Measurements from ENCODE around the gene CFAP73. TPM values are rescaled to one million over a fixed set of nuclear protein-coding genes. Genes with fewer than 3 reads are reported as not detected.

Gene CFAP73
- polyA plus RNA-seq, 3 donors, result 0.14 TPM; not detected in 2

DNA sequence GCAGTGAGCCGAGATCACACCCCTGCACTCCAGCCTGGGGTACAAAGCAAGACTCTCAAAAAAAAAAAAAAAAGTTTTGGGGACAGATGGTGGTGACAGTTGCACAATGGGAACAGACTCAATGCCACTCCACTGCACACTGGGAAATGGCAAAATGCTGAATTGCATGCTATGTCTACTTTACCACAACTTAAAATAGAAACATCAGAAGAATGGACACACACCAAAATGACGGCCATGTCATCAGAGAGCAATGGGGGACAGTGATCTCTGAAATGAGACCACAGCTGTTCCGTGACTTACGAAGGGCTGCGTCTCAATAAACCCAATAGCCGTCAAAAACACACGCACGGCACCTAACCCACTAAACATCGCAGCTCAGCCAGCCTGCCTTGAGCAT, 22.0 kb downstream of the CFAP73 start:
- Histone ChIP-seq H3K4me3 (replicated peaks in 1 of 3; ENCODE audit: low read depth in 2 of 3, low read length in 3 of 3) (no peak overlapping the region), H3K4me2 (replicated peaks; ENCODE audit: extremely low read depth, low read length, poor library complexity, severe bottlenecking) (no peak overlapping the region), H2AFZ (ENCODE audit: insufficient read depth, low read depth, low read length, poor library complexity, severe bottlenecking) (no peak overlapping the region), H3K9me3 (replicated peaks in 1 of 2; ENCODE audit: control insufficient read depth in 1 of 2, insufficient read depth in 1 of 2, low read length in 2 of 2) (no peaks in the 10 kb centered on the region), H3K27ac (ENCODE audit: low read depth in 1 of 2, low read length in 2 of 2) (no peak overlapping the region), H4K20me1 (ENCODE audit: insufficient read depth, low read length) (no peaks in the 10 kb centered on the region), H3K36me3 (replicated peaks in 1 of 2; ENCODE audit: control insufficient read depth in 1 of 2, insufficient read depth in 2 of 2, low read length in 2 of 2) (peaks cover 87 to 95% of the 10 kb centered on the region in 2 donors), H3K4me1 (ENCODE audit: control insufficient read depth in 1 of 2, insufficient read depth in 2 of 2, low read length in 2 of 2) (no peaks in the 10 kb centered on the region), H3K79me2 (ENCODE audit: insufficient read depth, low read length) (no peaks in the 10 kb centered on the region), H3K9ac (ENCODE audit: insufficient read depth, low read length, poor library complexity, severe bottlenecking) (no peak overlapping the region), H3K27me3 (ENCODE audit: control insufficient read depth in 2 of 2, insufficient read depth in 2 of 2, low read length in 2 of 2) (no peaks in the 10 kb centered on the region)
- Mint-ChIP-seq H3K9me3 (no peaks in the 10 kb centered on the region), H3K4me3 (no peak overlapping the region), H3K4me1 (no peaks in the 10 kb centered on the region), H3K36me3 (peaks cover 80 to 96% of the 10 kb centered on the region in 2 donors), H3K27ac (no peak overlapping the region), H3K27me3 (ENCODE audit: low read depth in 3 of 3) (peaks cover 0 to 4% (median 0%) of the 10 kb centered on the region in 3 donors)
- DNase-seq, result no peak
- intact Hi-C loops (cut with micrococcal nuclease), result loop anchor here in 1 of 2 donors (5.0 kb wide), 1 partner anchor 179 kb away; no protein-coding TSS in a partner anchor
- 85% methylated on average over 7 of the region's 9 CpGs for WGBS (ENCODE audit: insufficient coverage)
- TF ChIP-seq, protein P1, sequence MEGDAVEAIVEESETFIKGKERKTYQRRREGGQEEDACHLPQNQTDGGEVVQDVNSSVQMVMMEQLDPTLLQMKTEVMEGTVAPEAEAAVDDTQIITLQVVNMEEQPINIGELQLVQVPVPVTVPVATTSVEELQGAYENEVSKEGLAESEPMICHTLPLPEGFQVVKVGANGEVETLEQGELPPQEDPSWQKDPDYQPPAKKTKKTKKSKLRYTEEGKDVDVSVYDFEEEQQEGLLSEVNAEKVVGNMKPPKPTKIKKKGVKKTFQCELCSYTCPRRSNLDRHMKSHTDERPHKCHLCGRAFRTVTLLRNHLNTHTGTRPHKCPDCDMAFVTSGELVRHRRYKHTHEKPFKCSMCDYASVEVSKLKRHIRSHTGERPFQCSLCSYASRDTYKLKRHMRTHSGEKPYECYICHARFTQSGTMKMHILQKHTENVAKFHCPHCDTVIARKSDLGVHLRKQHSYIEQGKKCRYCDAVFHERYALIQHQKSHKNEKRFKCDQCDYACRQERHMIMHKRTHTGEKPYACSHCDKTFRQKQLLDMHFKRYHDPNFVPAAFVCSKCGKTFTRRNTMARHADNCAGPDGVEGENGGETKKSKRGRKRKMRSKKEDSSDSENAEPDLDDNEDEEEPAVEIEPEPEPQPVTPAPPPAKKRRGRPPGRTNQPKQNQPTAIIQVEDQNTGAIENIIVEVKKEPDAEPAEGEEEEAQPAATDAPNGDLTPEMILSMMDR (IDR thresholded peaks at IDR 0.05), result no peak

DNA sequence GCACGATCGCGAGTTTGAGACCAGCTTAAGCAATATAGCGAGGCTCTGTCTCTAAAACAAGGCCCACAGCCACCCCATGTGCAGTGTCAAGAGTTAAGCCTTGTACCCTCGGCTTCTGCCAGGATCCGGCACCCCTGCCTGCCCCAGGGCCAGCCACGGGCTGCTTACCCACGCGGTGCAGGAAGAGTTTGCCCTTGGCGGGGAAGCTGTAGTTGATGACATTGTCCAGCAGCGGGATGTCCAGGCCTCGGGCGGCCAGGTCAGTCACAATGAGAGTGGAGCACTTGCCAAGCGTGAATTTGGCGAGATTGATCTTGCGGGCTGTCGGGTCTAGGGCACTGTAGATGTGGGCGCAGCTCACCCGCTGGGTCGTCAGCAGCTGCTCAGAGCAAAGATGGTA, 22.7 kb downstream of the CFAP73 start:
- no peaks in the 10 kb centered on the region for H4K20me1 ChIP-seq (ENCODE audit: insufficient read depth, low read length)
- H3K9me3 Mint-ChIP-seq, result no peaks in the 10 kb centered on the region
- peak overlapping the region in 2 of 7 donors; percentile 23 to 25 for H3K27ac Mint-ChIP-seq
- H3K4me3 Mint-ChIP-seq, result no peak overlapping the region
- H3K9me3 ChIP-seq (replicated peaks in 1 of 2; ENCODE audit: control insufficient read depth in 1 of 2, insufficient read depth in 1 of 2, low read length in 2 of 2), result no peaks in the 10 kb centered on the region
- no peak for DNase-seq
- peaks cover 82 to 96% of the 10 kb centered on the region in 2 donors for H3K36me3 Mint-ChIP-seq
- TF ChIP-seq, protein P1 (IDR thresholded peaks at IDR 0.05), result no peak
- intact Hi-C loops (cut with micrococcal nuclease), result loop anchor here in 1 of 2 donors (5.0 kb wide), 1 partner anchor 180 kb away; no protein-coding TSS in a partner anchor
- peaks cover 0 to 4% (median 0%) of the 10 kb centered on the region in 3 donors for H3K27me3 Mint-ChIP-seq (ENCODE audit: low read depth in 3 of 3)
- H3K4me1 Mint-ChIP-seq, result no peaks in the 10 kb centered on the region
- no peak overlapping the region for H3K4me2 ChIP-seq (replicated peaks; ENCODE audit: extremely low read depth, low read length, poor library complexity, severe bottlenecking)
- no peaks in the 10 kb centered on the region for H3K79me2 ChIP-seq (ENCODE audit: insufficient read depth, low read length)
- H3K9ac ChIP-seq (ENCODE audit: insufficient read depth, low read length, poor library complexity, severe bottlenecking), result no peak overlapping the region
- peaks cover 88 to 95% of the 10 kb centered on the region in 2 donors for H3K36me3 ChIP-seq (replicated peaks in 1 of 2; ENCODE audit: control insufficient read depth in 1 of 2, insufficient read depth in 2 of 2, low read length in 2 of 2)
- no peak overlapping the region for H2AFZ ChIP-seq (ENCODE audit: insufficient read depth, low read depth, low read length, poor library complexity, severe bottlenecking)
- WGBS (ENCODE audit: insufficient coverage), result 95% methylated on average over 17 of the region's 20 CpGs
- H3K27me3 ChIP-seq (ENCODE audit: control insufficient read depth in 2 of 2, insufficient read depth in 2 of 2, low read length in 2 of 2), result no peaks in the 10 kb centered on the region
- H3K4me1 ChIP-seq (ENCODE audit: control insufficient read depth in 1 of 2, insufficient read depth in 2 of 2, low read length in 2 of 2), result no peaks in the 10 kb centered on the region
- H3K27ac ChIP-seq (ENCODE audit: low read depth in 1 of 2, low read length in 2 of 2), result no peak overlapping the region
- H3K4me3 ChIP-seq (replicated peaks in 1 of 3; ENCODE audit: low read depth in 2 of 3, low read length in 3 of 3), result no peak overlapping the region

Data from CD14-positive monocyte (primary cell).